HG03378 (cell line): Measurements from ENCODE around the gene SSX4.
"Not testable (repeated sequence)": the region's sequence is repeated elsewhere in the genome, so short reads cannot be mapped to it uniquely, and the experiment has no call there.

ENCODE experiments used
- ATAC-seq: cut with Tn5 transposase; IDR thresholded peaks from one replicate; pipeline ENCODE4 v1.9.1; 2021; ENCODE audit warnings: mild to moderate bottlenecking, moderate library complexity; ENCODE audit not compliant: unreplicated experiment

The SSX4 gene

DNA sequence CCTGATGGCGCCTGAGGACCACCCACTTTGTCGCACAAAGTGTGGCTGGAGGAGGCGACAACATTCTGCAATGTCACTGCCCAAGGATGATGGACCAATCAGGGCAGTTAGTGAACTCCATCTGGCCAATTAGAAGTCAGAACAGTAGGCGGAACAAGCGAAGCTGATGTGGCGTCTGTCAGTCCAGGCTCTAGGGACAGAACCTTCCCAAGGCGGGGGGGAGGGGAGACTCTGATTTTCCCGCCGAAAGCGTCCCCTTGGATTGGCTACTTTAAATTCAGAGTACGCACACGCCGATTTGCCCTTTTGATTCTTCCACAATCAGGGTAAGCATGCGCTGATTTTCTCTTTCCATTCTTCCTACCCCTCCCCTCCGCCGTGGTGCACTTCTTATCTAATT is at the start of gene SSX4:
SSX4 (plus strand) TSS at position 301 of the 400 bp plus-strand sequence. CDS start 515 bp downstream, outside the sequence.
- not testable (repeated sequence) for ATAC-seq

DNA sequence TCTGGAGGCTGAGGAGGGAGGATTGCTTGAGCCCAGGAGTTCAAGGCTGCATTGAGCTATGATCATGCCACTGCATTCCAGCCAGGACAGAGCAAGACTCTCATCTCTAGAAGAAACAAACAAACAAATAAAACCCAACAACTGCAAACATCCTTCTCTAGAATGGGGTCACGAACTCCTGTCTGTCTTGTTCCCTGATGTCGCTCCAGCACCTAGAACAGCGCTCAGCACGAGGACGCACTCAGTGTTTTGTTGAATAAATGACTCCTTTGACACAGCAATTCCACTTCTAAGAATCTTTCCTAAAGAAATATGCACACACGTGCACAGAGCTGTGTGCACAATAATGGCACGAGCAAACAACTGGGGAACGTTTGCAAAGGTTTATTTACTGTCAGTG is 37.3 kb upstream of the SSX4 start:
- ATAC-seq: not testable (repeated sequence)

GRCh38 chrX:48356315-48357094 is 26.8 kb upstream of the SSX4 start, which contains the start of gene SSX3:
Gene SSX3, minus strand, starts transcription at chrX:48356703. Its CDS starts 1,454 bp downstream, at chrX:48355249.
- not testable (repeated sequence) for ATAC-seq

DNA sequence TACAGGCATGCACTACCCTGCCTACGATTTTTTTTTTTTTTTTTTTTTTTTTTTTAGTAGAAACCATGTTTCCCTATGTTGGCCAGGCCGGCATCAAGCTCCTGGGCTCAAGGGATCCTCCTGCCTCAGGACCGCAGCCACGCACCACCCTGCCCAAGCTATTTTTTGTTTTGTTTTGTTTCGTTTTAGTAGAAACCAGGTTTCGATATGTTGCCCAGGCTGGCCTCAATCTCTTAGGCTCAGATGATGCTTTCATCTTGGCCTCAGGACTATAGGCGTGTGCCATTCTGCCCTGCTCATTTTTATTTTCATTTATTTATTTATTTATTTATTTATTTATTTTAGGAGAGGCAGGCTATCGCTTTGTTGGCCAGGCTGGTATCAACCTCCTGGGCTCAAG is 25.7 kb upstream of the SSX4 start:
- ATAC-seq: no peak

DNA sequence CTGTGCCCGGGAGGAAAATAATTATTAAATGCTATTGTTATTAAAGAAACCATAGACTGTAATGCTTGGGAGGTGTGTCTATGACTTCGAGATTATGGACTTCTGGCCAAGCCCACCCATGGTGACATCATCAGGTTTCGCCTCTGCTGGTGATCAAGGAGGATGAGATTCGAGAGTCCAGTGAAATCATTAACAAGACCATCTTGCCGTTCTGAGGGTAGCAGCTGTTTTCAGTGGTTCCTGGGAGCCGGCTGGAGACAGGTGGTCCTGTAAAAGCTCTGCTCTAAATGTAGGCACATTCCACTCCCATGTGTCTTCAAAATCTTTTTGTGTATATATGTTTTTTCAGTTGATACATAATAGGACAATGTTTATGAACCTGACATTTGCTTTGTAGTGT is 24.1 kb upstream of the SSX4 start:
- not testable (repeated sequence) for ATAC-seq

DNA sequence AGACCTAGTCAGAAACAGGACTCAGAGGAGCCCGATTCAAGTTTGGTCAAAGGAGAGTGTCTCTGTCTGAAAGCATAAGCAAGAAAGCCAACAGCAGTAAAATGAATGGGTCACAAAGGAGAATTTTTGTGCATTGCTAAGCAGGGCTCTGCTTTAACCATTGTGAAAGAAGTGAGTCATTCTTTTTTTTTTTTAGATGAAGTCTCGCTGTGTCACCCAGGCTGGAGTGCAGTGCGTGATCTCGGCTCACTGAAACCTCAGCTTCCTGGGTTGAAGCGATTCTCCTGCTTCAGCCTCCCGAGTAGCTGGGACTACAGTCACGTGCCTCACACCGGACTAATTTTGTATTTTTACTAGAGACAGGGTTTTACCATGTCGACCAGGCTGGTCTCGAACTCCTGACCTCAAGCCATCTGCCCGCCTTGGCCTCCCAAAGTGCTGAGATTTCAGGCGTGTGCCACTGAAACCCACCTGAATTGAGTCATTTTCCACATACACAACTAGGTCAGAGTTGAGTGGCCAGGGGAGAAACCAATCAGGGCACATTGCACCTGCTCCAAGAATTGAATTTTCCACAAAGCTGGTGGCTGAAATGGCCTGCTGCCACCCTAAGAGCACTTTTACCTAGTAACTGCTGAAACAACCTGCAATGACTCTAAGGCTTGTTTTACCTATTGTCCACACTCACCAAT is 15.5 kb upstream of the SSX4 start:
- ATAC-seq: not testable (repeated sequence)

DNA sequence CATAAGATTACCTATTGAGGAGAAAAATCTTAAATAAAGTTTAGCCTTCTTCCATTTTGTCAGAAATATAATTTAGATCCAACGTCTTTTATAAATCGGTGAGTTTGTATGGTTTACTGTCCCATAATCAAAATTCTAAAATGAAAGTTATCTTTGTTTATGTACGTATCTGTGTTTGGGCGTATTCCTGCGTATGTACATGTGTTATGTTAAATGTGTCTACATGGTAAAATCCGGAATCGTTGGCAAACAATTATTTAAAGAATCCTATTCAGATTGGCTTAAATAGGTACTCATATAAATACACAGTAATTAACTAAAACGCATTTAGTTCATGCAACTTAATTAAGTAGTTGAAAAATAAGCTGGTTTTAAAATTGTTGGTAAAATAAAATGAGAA is 12.9 kb upstream of the SSX4 start:
- ATAC-seq: not testable (repeated sequence)

DNA sequence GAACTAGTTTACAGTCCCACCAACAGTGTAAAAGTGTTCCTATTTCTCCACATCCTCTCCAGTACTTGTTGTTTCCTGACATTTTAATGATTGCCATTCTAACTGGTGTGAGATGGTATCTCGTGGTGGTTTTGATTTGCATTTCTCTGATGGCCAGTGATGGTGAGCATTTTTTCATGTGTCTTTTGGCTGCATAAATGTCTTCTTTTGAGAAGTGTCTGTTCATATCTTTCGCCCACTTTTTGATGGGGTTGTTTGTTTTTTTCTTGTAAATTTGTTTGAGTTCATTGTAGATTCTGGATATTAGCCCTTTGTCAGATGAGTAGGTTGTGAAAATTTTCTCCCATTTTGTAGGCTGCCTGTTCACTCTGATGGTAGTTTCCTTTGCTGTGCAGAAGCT is 13.6 kb downstream of the SSX4 start:
- ATAC-seq: not testable (repeated sequence)

GRCh38 chrX:48397825-48398224 is 14.5 kb downstream of the SSX4 start:
- ATAC-seq: not testable (repeated sequence)

DNA sequence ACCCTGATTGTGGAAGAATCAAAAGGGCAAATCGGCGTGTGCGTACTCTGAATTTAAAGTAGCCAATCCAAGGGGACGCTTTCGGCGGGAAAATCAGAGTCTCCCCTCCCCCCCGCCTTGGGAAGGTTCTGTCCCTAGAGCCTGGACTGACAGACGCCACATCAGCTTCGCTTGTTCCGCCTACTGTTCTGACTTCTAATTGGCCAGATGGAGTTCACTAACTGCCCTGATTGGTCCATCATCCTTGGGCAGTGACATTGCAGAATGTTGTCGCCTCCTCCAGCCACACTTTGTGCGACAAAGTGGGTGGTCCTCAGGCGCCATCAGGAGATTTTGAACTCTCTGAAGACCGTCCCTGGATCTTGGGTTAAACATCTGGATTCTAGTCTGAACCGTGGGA is 28.5 kb downstream of the SSX4 start, which contains the start of gene SSX4B:
SSX4B (minus strand) TSS at position 101 of the 400 bp plus-strand sequence. CDS start 588 bp downstream, outside the sequence.
- not testable (repeated sequence) for ATAC-seq

DNA sequence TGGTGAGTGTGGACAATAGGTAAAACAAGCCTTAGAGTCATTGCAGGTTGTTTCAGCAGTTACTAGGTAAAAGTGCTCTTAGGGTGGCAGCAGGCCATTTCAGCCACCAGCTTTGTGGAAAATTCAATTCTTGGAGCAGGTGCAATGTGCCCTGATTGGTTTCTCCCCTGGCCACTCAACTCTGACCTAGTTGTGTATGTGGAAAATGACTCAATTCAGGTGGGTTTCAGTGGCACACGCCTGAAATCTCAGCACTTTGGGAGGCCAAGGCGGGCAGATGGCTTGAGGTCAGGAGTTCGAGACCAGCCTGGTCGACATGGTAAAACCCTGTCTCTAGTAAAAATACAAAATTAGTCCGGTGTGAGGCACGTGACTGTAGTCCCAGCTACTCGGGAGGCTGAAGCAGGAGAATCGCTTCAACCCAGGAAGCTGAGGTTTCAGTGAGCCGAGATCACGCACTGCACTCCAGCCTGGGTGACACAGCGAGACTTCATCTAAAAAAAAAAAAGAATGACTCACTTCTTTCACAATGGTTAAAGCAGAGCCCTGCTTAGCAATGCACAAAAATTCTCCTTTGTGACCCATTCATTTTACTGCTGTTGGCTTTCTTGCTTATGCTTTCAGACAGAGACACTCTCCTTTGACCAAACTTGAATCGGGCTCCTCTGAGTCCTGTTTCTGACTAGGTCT is 43.8 kb downstream of the SSX4 start:
- not testable (repeated sequence) for ATAC-seq

DNA sequence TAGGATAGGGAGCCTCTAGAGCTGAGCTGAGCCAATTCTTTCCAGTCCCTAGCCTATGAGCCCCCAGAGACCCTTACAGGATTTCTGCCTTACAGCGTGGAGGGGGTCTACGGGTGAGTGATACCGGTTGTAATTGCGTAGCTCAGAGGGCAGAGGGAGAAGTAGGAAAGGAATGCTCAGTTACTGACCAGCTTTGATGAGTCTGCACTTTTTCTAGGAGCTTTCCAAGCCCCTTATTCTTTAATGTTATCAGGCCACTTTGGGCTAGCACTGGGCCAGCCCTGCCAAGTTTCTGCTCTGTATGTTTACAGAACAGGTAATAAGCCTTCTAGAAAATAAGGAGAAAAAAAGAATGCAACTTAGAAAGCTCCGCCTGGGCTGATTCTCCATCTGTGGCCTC is 46.3 kb downstream of the SSX4 start:
- not testable (repeated sequence) for ATAC-seq

DNA sequence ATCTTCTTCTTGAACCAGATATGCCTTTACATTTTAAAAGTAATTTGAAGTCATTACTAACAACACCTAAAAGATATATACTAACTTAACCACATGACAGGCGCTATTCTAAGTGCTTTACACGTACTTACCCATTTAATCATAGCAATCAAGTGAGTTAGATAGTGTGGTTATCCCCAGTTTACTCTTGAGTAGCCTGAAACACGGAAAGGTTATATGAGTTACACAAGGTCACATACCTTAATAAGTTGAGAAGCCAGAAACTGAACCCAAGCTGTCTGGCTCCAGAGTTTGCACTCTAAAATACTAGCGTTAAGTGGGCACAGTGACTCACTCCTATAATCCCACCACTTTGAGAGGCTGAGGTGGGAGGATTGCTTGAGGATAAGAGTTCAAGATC is 46.8 kb downstream of the SSX4 start:
- not testable (repeated sequence) for ATAC-seq

DNA sequence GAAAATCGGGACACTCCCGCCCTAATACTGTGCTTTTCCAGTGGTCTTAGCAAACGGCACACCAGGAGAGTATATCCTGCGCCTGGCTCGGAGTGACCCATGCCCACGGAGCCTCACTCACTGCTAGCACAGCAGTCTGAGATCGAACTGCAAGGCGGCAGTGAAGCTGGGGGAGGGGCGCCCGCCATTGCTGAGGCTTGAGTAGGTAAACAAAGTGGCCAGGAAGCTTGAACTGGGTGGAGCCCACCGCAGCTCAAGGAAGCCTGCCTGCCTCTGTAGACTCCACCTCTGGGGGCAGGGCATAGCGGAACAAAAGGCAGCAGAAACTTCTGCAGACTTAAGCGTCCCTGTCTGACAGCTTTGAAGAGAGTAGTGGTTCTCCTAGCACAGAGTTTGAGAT is 50.4 kb downstream of the SSX4 start:
- ATAC-seq: not testable (repeated sequence)
